Superior temporal gyrus (tissue), 1 donor: ENCODE results near the gene GLI1.

Experiments used
- DNase-seq: peaks from one replicate; pipeline ENCODE4 v3.0.0-alpha.2; 2016; ENCODE audit errors: extremely low spot score

Gene GLI1

DNA sequence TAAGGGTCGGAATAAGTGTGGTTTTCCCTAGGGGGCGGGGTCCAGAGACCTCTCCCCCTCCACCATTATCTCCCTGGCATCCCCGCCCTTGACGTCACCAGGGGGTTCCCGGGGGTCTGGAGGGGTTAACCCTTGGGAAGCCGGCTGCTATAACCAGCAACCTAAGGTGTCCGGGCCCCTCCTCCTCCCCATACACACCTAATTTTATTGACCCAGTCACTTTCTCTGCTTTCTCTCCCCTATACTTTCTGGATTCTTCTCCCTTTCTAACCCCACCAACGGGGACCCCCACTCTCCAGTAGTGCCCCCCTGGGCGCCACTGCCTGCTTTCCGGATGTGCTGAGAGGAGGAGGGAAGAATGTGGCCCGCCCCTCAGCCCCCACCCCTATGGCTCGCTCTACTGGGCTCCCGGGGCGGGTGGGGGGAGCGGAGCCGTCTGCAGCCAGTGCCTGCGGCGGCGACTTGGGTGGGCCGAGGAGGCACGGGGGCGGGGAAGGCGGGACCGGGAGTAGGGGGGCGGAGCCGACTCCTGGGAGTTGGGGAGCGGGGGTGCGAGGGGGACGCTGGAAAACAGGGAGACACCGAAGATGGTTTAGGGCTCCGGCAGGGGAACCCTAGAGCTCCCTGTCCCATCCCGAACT, 1.8 kb downstream of the GLI1 start:
- no peak for DNase-seq

DNA sequence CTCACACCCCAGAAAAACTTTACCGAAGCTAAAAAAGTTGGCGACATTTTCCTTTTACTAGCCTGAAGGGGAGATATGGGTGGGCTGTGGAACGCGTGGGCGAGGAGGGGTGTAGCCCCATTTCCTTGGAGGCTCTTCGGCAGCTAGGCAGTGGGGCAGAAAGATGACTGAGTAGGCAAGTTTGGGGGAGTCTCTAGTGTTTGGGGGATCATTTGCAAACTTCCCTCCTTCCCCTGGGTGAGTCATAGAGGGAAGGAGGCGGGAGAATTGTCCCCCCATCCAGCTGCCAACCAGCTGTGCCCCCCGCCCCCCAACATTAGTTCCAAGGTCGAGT, 2.3 kb downstream of the GLI1 start:
- no peak for DNase-seq

DNA sequence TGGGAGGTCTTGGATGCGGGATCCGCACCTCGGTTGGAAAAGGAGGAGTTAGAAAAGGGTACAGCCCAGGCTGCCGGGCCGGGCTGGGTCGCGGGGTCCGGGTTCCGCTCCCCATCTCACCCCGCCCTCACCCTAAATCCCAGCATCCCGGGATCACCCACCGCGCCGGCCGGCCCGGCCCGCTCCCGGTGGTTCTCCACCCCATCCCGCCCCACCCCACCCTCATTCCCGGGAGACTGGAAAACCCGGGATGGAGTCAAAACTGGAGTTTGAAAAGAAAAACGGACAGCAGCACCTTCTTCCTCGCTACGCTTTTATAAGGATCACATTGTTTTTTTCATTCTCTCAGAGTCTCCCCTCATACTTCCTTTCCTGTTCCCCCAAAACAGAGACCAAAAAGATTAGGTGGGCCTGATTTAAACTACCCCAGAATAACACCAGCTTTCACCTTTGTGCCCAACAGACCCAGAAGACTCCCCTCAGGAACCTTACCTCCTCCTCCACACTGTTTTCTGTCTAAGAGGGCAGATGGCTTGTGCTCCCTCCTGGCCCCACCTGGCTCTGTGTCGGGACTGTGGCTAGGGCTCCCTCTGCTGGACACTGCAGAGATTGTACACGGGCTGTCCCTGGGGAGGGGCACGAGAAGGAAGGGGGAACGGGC, 2.8 kb downstream of the GLI1 start:
- peak; percentile 87 for DNase-seq

DNA sequence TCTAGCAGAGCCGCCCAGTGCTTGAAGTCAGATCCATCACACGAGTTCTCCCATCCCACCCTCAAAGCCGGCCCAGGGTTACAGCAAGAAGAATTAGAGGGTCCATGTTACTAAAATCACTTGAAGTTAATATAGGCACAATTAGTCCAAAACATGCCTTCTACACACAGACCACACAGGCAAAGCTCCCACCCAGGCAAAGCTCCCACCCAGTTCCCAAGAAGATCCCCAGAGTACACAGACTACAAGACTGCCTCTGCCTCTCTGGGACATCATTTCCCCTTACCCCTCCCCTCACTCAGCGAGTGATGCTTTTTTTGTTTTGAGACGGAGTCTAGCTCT, 3.3 kb downstream of the GLI1 start:
- DNase-seq, result no peak

DNA sequence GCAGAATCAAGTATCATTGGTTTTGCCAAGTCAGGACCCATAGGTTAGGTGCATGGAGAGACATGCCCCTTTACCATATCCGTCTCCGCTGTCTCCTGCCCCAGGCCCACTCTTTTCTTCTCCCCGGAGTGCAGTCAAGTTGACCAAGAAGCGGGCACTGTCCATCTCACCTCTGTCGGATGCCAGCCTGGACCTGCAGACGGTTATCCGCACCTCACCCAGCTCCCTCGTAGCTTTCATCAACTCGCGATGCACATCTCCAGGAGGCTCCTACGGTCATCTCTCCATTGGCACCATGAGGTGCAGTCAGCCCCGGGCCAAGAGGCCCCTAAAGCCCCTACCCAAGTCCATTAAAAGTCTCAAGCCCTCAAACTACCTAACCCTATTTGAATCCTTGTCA, 5.0 kb downstream of the GLI1 start:
- DNase-seq, result no peak

DNA sequence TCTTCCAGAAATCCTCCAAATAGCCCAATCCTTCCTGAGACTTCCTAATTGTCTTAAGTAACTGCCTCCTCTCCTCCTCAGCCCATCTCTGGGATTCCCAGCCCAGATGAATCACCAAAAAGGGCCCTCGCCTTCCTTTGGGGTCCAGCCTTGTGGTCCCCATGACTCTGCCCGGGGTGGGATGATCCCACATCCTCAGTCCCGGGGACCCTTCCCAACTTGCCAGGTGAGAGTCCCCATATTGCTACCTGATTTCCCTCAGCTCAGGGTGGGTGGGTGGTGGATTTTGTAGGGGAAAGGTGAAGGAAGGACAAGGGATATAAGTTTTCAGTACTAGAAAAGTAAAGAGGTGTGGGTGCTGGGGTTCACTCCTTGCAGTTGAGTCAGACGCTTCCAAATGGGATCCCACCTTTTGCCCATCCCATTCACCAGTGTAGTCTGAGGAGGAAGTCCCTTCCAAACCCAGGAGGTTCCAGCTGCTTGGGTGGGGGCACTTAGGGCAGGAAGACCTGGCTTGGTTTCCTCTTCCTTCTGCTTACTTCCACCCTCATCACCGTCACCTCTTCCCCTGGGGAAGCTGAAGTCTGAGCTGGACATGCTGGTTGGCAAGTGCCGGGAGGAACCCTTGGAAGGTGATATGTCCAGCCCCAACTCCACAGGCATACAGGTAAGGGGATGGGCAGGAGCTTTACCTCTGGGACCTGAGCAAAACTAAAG, 5.6 kb downstream of the GLI1 start:
- DNase-seq, result no peak

DNA sequence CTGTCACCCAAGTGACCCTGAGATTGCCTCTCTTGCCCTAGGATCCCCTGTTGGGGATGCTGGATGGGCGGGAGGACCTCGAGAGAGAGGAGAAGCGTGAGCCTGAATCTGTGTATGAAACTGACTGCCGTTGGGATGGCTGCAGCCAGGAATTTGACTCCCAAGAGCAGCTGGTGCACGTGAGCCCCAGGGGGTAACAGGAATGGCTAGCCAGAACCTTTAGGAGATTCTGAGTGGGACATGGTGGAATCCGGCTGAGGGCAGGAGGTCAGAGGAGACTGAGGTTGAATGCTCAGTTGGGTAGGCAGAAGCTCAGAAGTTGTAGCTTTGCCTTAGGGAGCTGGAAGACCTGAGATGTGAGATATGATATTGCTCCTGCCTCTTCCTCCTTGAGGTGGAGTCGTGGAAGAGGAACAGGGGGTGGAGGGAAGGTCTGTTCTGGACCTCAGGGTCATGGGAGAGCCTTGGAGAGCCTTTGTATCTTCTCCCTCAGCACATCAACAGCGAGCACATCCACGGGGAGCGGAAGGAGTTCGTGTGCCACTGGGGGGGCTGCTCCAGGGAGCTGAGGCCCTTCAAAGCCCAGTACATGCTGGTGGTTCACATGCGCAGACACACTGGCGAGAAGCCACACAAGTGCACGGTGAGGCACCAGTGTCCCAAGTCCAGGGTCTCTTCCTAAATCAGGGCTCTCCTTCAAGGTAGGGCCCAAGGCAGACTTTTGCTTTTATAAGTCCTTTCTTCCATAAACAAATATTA, 6.3 kb downstream of the GLI1 start:
- no peak for DNase-seq

DNA sequence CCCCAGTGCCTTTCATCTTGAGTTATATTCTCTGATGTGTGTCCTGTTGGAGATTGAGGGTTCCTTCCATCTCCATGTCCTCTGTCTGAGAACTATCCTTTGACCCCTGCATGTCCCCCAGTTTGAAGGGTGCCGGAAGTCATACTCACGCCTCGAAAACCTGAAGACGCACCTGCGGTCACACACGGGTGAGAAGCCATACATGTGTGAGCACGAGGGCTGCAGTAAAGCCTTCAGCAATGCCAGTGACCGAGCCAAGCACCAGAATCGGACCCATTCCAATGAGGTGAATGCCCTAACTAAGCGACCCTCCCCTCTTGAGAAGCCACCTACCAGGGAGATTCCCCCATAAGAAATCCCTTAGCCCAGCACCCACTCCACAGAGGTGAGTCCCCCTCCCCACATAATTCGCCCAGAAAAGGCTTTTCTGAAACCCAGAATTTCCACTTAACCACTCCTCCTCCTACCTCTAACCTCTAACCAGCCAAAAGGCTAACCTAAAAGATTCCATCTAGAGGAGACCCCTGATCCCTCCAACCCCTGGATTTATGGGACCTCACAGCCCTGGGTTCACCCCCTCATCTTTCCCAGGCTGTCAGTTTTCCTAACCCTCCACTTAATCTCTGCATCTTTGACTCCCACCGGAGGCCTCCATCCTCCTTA, 7.8 kb downstream of the GLI1 start:
- no peak for DNase-seq

DNA sequence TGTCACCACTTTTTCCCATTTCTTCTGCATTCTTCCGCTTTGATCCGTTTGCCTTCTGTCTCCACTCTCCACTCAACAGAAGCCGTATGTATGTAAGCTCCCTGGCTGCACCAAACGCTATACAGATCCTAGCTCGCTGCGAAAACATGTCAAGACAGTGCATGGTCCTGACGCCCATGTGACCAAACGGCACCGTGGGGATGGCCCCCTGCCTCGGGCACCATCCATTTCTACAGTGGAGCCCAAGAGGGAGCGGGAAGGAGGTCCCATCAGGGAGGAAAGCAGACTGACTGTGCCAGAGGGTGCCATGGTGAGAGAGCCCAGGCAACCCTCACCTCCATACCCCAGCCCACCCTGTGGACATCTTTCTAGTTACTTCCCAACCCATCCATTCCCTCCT, 8.3 kb downstream of the GLI1 start:
- no peak for DNase-seq

DNA sequence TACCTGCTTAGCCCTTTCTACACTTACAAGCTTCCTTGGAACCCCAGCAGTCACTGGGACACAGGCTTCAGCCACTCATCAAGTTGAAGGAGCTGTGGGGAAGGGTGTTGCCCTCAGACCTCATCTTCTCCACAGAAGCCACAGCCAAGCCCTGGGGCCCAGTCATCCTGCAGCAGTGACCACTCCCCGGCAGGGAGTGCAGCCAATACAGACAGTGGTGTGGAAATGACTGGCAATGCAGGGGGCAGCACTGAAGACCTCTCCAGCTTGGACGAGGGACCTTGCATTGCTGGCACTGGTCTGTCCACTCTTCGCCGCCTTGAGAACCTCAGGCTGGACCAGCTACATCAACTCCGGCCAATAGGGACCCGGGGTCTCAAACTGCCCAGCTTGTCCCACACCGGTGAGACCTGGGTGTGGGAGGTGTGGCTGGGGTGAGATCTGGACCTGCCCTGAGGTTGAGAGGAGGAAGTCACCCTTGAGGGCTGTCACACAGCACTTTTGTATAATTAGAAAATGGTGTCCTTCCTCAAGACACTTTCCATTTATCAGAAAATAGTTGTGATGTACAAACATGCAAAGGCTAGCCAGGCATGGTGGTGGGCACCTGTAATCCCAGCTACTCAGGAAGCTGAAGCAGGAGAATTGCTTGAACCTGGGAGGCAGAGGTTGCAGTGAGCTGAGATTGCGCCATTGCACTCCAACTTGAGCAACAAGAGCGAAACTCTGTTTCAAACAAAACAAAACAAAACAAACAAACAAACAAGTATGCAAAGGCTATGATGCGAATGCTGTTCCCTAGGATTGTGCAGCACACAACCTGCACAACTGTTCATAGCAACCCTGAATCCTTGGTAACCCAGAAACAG, 9.9 kb downstream of the GLI1 start:
- no peak for DNase-seq

DNA sequence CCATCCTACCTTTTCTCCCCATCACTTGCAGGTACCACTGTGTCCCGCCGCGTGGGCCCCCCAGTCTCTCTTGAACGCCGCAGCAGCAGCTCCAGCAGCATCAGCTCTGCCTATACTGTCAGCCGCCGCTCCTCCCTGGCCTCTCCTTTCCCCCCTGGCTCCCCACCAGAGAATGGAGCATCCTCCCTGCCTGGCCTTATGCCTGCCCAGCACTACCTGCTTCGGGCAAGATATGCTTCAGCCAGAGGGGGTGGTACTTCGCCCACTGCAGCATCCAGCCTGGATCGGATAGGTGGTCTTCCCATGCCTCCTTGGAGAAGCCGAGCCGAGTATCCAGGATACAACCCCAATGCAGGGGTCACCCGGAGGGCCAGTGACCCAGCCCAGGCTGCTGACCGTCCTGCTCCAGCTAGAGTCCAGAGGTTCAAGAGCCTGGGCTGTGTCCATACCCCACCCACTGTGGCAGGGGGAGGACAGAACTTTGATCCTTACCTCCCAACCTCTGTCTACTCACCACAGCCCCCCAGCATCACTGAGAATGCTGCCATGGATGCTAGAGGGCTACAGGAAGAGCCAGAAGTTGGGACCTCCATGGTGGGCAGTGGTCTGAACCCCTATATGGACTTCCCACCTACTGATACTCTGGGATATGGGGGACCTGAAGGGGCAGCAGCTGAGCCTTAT, 10.8 kb downstream of the GLI1 start:
- no peak for DNase-seq

DNA sequence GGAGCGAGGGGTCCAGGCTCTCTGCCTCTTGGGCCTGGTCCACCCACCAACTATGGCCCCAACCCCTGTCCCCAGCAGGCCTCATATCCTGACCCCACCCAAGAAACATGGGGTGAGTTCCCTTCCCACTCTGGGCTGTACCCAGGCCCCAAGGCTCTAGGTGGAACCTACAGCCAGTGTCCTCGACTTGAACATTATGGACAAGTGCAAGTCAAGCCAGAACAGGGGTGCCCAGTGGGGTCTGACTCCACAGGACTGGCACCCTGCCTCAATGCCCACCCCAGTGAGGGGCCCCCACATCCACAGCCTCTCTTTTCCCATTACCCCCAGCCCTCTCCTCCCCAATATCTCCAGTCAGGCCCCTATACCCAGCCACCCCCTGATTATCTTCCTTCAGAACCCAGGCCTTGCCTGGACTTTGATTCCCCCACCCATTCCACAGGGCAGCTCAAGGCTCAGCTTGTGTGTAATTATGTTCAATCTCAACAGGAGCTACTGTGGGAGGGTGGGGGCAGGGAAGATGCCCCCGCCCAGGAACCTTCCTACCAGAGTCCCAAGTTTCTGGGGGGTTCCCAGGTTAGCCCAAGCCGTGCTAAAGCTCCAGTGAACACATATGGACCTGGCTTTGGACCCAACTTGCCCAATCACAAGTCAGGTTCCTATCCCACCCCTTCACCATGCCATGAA, 11.5 kb downstream of the GLI1 start:
- no peak for DNase-seq

DNA sequence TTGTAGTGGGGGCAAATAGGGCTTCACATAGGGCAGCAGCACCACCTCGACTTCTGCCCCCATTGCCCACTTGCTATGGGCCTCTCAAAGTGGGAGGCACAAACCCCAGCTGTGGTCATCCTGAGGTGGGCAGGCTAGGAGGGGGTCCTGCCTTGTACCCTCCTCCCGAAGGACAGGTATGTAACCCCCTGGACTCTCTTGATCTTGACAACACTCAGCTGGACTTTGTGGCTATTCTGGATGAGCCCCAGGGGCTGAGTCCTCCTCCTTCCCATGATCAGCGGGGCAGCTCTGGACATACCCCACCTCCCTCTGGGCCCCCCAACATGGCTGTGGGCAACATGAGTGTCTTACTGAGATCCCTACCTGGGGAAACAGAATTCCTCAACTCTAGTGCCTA, 12.1 kb downstream of the GLI1 start:
- DNase-seq, result no peak

DNA sequence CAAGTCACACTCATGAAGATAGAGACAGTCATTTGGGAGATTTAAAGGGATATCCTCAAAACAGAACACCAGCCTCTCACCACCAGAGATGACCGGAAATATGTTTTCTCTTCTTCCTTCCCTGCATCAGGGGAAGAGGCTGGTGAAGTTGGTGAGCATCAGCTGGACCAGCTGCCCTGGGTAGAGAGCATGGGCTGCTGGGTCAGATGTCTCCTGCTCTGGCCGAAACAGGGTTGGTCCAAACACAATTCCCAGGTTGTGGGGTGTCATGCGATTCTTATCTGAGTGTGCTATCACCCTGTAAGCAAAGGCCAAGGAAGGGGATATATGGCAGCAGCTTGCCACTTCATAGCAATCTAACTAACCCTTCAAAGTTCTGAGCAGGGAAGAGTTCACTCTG, 12.8 kb downstream of the GLI1 start:
- no peak for DNase-seq

DNA sequence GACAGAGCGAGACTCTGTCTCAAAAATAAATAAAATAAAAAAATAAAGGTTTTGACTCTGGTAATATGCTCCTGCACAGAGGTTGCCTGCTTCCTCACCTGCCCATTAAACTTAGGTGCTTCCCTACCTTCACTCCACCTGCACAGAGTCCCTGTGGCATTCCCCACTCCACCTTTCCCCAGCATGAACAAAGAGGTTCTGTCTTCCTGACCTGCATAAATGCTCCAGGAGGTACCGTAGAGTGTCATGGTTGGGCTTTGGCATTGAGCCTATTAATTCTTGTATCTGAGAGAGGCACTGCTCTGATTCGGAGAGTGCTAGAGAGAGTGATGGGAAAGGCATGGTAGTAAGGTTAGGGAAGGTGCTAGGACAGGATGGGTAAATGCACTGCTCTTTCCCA, 13.8 kb downstream of the GLI1 start:
- DNase-seq, result no peak

DNA sequence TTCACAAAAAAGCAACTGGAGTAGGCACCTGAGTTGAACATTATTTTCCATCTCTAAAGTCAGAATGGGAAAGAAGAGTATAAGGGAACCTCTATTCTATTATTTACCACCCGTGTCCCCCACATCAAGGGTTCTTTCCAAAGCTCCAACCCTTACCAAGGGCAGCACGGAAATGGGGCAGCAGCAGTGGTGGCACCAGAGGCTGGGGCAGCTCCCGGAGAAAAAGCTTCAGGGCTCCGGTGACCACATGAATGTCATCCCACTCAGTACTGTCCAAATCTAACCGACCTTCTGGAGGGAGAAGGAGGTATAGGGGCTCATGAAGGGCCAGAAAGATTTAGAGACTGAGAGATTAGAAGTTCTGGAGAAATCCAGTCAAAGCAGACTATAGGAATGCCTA, 14.3 kb downstream of the GLI1 start:
- no peak for DNase-seq

DNA sequence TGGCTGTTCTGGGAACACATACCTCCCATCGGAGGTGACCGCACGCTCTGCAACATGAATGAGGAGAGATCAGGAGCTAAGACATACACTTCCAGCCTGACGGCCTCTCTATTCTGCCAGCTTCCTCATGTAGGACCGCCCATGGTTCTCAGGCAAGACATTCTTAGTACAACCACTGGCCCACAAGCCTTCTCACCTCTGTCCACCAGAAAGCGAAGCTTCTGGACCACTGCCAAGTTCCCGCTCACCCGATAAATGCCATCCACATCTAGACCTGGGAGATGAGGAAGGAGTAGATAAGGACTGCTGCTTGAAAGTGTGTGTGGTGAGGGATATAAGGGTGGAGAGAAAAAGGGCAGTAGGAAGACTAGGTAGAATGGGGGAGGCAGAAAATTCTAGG, 14.8 kb downstream of the GLI1 start:
- DNase-seq, result no peak

DNA sequence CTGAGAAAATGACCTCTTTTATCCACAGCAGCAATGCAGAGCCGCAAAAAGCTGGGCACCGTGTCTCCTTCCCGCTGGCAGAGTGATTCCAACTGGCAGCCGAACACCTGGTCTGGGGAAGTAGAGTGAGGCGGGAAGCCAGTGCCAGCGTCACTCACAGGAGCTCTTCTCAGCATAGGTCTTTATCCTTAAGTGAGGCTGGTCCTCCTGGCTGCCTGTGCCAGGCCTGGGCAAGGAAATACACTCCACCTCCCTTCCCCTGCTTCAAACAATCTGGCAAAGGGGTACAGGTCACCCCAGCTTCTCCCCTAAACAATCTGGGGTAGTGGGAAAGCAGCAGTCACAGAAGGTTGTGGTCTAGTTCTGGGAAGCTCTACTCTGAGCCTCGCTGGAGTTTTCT, 15.3 kb downstream of the GLI1 start:
- DNase-seq, result no peak

DNA sequence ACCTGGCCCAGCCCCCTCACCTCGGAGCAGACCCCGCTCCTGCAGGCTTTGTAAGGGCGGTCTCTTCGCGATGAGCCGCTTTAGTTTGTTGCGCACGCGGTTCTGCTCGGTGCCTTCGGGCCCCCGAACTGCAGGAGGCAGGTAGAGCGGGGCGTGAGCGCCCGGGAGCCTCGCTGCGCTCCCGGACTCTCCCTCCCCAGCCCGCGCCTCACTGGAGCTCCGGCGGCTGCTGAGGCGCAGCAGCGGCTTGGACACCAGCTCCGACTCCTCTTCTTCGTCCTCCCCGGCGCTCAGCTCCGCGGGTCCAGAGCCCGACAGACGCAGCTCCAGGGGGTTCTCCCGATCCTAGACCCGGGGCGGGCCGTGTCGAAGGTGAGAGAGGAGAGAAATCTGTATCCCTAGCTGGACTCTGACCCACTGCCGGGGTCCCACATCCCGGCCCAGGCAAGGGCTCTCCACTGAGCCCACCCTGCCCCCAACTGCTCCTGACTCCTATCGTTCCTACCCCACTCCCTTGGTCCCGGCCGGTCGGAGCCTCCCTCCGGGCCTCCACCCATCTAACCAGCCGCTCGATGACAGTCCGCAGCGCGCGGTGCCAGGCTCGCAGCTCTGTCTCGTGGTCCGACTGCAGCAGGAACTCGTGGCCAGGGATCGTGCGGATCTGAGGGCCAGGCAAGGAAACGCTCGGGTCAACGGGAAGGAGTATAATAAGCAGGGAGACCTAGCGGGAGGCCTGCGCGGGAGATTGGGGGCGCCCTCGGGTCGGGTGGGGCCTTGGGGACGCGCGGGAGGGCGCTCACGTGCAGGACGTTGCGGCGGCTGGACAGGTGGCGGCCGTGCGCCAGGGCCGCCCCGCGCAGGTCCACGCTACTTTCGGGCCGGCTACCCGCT, 15.9 kb downstream of the GLI1 start:
- DNase-seq, result no peak
